CD14-positive monocyte (primary cell): Measurements from ENCODE around the gene APOL3. TPM values are rescaled to one million over a fixed set of nuclear protein-coding genes. Genes with fewer than 3 reads are reported as not detected.
A peak's percentile ranks its signal among the peaks of the same experiment; 100 is the strongest.
"Not testable (repeated sequence)": the region's sequence is repeated elsewhere in the genome, so short reads cannot be mapped to it uniquely, and the experiment has no call there.

Experiments used
- DNase-seq, 3 donors: peaks; one replicate each; pipeline ENCODE4 v3.0.0-alpha.2; 2011 to 2022
- H2AFZ ChIP-seq: 2 replicates; pipeline ENCODE4 v1.6.0; 2012; ENCODE audit warnings: mild to moderate bottlenecking, low read depth, low read length, inconsistent platforms; ENCODE audit not compliant: insufficient read depth, poor library complexity, severe bottlenecking
- H3K27ac ChIP-seq, 2 donors: 1 replicate in 1 of 2; 2 replicates in 1 of 2; pipeline ENCODE4 v1.5.1; 2012 to 2013; ENCODE audit warnings: low read length in 2 of 2, control low read depth in 1 of 2, inconsistent platforms in 1 of 2, low read depth in 1 of 2, mild to moderate bottlenecking in 1 of 2
- H3K27me3 ChIP-seq, 2 donors: one replicate each; pipeline versions ENCODE4 v1.6.0 to v1.6.1; 2011 to 2013; ENCODE audit warnings: low read length in 2 of 2; ENCODE audit not compliant: control insufficient read depth in 2 of 2, insufficient read depth in 2 of 2
- H3K36me3 ChIP-seq, 2 donors: replicated peaks in 1 of 2; 1 replicate in 1 of 2; 2 replicates in 1 of 2; pipeline versions ENCODE4 v1.5.1 to v1.6.1; 2012 to 2013; ENCODE audit warnings: low read length in 2 of 2, control low read depth in 1 of 2, inconsistent platforms in 1 of 2, mild to moderate bottlenecking in 1 of 2; ENCODE audit not compliant: insufficient read depth in 2 of 2, control insufficient read depth in 1 of 2
- H3K4me1 ChIP-seq, 2 donors: 1 replicate in 1 of 2; 2 replicates in 1 of 2; pipeline versions ENCODE4 v1.5.1 to v1.6.1; 2012 to 2013; ENCODE audit warnings: low read length in 2 of 2, control low read depth in 1 of 2, inconsistent platforms in 1 of 2, mild to moderate bottlenecking in 1 of 2, moderate library complexity in 1 of 2; ENCODE audit not compliant: insufficient read depth in 2 of 2, control insufficient read depth in 1 of 2
- H3K4me2 ChIP-seq: replicated peaks from 2 replicates; pipeline ENCODE3; 2012; ENCODE audit warnings: low read length, moderate library complexity, mild to moderate bottlenecking; ENCODE audit not compliant: poor library complexity, severe bottlenecking; ENCODE audit errors: extremely low read depth
- H3K4me3 ChIP-seq, 3 experiments: fragments of 200-600 bp in 1 of 3; sonication (generic) in 1 of 3; replicated peaks in 1 of 3; 1 replicate in 2 of 3; 2 replicates in 1 of 3; pipeline ENCODE4 v1.5.1; 2011 to 2013; ENCODE audit warnings: low read length in 3 of 3, mild to moderate bottlenecking in 3 of 3, control low read depth in 2 of 3, low read depth in 2 of 3, inconsistent platforms in 1 of 3, moderate library complexity in 1 of 3
- H3K79me2 ChIP-seq: 2 replicates; pipeline ENCODE4 v1.6.0; 2012; ENCODE audit warnings: mild to moderate bottlenecking, control low read depth, inconsistent platforms, low read length, moderate library complexity; ENCODE audit not compliant: insufficient read depth
- H3K9ac ChIP-seq: 2 replicates; pipeline ENCODE4 v1.6.0; 2017; ENCODE audit warnings: low read length, mild to moderate bottlenecking; ENCODE audit not compliant: insufficient read depth, poor library complexity, severe bottlenecking
- H3K9me3 ChIP-seq, 2 donors: replicated peaks in 1 of 2; 1 replicate in 1 of 2; 2 replicates in 1 of 2; pipeline versions ENCODE4 v1.5.1 to v1.6.1; 2012 to 2013; ENCODE audit warnings: low read length in 2 of 2, control low read depth in 1 of 2; ENCODE audit not compliant: control insufficient read depth in 1 of 2, insufficient read depth in 1 of 2
- H4K20me1 ChIP-seq: 2 replicates; pipeline ENCODE4 v1.6.0; 2012; ENCODE audit warnings: mild to moderate bottlenecking, low read length, control low read depth, moderate library complexity; ENCODE audit not compliant: insufficient read depth
- H3K27ac Mint-ChIP-seq, 7 donors: one replicate each; pipeline ENCODE4 v1.8.0; 2020; ENCODE audit warnings: mild to moderate bottlenecking in 7 of 7, mixed read lengths in 7 of 7, moderate library complexity in 6 of 7, inconsistent platforms in 2 of 7
- H3K27me3 Mint-ChIP-seq, 3 donors: one replicate each; pipeline ENCODE4 v1.8.0; 2021 to 2022; ENCODE audit warnings: low read depth in 3 of 3, mild to moderate bottlenecking in 3 of 3, mixed read lengths in 3 of 3, moderate library complexity in 3 of 3, inconsistent platforms in 1 of 3
- H3K36me3 Mint-ChIP-seq, 2 donors: one replicate each; pipeline ENCODE4 v1.8.0; 2020; ENCODE audit warnings: mixed read lengths in 2 of 2, inconsistent platforms in 1 of 2, mild to moderate bottlenecking in 1 of 2
- H3K4me1 Mint-ChIP-seq: one replicate; pipeline ENCODE4 v1.8.0; 2020; ENCODE audit warnings: mild to moderate bottlenecking, mixed read lengths
- H3K4me3 Mint-ChIP-seq, 2 donors: one replicate each; pipeline ENCODE4 v1.8.0; 2020; ENCODE audit warnings: mild to moderate bottlenecking in 2 of 2, mixed read lengths in 2 of 2, moderate library complexity in 1 of 2
- H3K9me3 Mint-ChIP-seq, 7 donors: one replicate each; pipeline ENCODE4 v1.8.0; 2020 to 2022; ENCODE audit warnings: mixed read lengths in 7 of 7, mild to moderate bottlenecking in 6 of 7, moderate library complexity in 6 of 7, inconsistent platforms in 2 of 7
- WGBS: methylation state at CpG from one replicate; pipeline ENCODE4 v1.1.5; 2013; ENCODE audit warnings: missing lambda C conversion rate; ENCODE audit not compliant: insufficient coverage; 5-methylcytosine and 5-hydroxymethylcytosine counted together
- intact Hi-C, 2 donors: fragments of 100-400 bp; cut with micrococcal nuclease; formaldehyde crosslinking; loops; one replicate each; pipeline versions ENCODE4 v1.15.0 to v1.15.1; 2023
- polyA plus RNA-seq, 3 donors: library from polyadenylated mRNA; depleted of rRNA in 1 of 3; unstranded in 2 of 3; stranded (reverse) in 1 of 3; fragments of 300-500 nt in 2 of 3; fragments of >200 nt in 1 of 3; fragmentation: Illumina TruSeq in 2 of 3; gene quantifications; 1 replicate in 2 of 3; 2 replicates in 1 of 3; pipeline ENCODE4 v1.2.3, GENCODE V29; 2012 to 2021
- TF ChIP-seq, protein P1 (sequence below): fragments of 200-600 bp; IDR thresholded peaks from one replicate; pipeline ENCODE4 v1.8.0; 2022; ENCODE audit warnings: antibody characterized with exemption, mild to moderate bottlenecking

Gene APOL3
- polyA plus RNA-seq, 3 donors = 39.9 to 97.0 (median 61.3) TPM

DNA sequence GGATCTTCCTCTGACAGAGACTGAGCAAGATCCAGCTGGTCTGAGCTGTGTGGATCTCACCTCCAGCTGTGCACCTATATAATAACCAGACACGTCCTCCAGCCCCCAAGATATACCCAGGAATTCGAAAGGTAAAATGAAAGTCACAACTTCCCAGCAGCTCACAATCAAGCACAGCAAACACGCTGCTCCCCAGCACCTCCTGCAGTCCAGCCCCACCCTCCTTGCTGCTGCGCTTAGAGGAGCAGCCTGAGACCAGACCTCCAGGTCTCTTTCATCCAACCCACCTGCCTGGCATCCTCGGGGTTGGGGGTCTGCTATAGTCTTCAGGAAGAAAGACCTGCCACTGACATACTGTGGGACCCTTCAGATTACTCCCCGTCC lies 44.1 kb upstream of the APOL3 start:
- H3K9ac ChIP-seq = peak overlapping the region; percentile 4
- no peaks in the 10 kb centered on the region for H3K36me3 ChIP-seq
- peak overlapping the region; percentile 29 for H2AFZ ChIP-seq
- TF ChIP-seq, protein P1, sequence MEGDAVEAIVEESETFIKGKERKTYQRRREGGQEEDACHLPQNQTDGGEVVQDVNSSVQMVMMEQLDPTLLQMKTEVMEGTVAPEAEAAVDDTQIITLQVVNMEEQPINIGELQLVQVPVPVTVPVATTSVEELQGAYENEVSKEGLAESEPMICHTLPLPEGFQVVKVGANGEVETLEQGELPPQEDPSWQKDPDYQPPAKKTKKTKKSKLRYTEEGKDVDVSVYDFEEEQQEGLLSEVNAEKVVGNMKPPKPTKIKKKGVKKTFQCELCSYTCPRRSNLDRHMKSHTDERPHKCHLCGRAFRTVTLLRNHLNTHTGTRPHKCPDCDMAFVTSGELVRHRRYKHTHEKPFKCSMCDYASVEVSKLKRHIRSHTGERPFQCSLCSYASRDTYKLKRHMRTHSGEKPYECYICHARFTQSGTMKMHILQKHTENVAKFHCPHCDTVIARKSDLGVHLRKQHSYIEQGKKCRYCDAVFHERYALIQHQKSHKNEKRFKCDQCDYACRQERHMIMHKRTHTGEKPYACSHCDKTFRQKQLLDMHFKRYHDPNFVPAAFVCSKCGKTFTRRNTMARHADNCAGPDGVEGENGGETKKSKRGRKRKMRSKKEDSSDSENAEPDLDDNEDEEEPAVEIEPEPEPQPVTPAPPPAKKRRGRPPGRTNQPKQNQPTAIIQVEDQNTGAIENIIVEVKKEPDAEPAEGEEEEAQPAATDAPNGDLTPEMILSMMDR = no peak
- no peaks in the 10 kb centered on the region for H3K79me2 ChIP-seq
- H3K4me1 ChIP-seq = peaks cover 34 to 46% of the 10 kb centered on the region in 2 donors
- Mint-ChIP-seq H3K4me3 (peak overlapping the region in 1 of 2 donors; percentile 43), H3K36me3 (peaks cover 0 to 3% of the 10 kb centered on the region in 2 donors), H3K27ac (no peak overlapping the region), H3K9me3 (peaks cover 0 to 7% (median 4%) of the 10 kb centered on the region in 7 donors), H3K4me1 (peaks cover 54% of the 10 kb centered on the region), H3K27me3 (no peaks in the 10 kb centered on the region)
- H3K9me3 ChIP-seq = peaks cover 0 to 1% of the 10 kb centered on the region in 2 donors
- H3K27me3 ChIP-seq = no peaks in the 10 kb centered on the region
- peak overlapping the region; percentile 42 for H3K4me2 ChIP-seq
- WGBS = 100% methylated on average over 4 of the region's 6 CpGs
- no peak overlapping the region for H3K27ac ChIP-seq
- H3K4me3 ChIP-seq = peak overlapping the region in 1 of 3 experiments; percentile 40
- DNase-seq = no peak
- H4K20me1 ChIP-seq = no peaks in the 10 kb centered on the region
- intact Hi-C loops = no loop called here

DNA sequence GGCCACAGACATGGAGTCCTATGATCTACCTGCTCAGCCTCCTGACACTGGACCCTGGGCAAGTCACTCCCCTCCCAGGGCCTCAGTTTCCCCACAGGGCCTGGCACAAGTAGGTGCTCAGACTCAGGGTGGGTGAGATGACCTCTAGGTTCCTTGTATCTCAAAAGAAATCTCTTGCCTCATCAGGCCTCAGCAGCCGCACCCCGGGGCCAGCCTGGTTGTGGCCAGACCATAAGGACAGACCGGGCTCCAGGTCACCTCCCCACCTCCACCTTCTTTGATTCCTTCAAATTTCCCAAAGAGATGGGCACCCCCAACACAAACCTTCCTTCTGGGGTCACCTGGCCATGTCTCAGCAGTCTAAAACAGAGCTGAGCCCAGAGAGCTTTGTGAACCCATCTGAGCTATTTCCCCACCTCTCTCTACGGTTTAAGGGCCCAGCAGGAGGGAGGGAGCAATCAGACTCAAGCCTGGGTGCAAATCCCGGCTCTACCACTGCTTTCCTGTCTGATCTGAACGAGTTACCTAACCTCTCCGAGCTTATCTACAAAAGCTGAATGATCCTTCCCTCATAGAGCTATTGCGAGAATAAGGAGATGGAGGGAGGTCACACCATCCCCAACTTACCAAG lies 43.6 kb upstream of the APOL3 start:
- H2AFZ ChIP-seq = peak overlapping the region; percentile 29

DNA sequence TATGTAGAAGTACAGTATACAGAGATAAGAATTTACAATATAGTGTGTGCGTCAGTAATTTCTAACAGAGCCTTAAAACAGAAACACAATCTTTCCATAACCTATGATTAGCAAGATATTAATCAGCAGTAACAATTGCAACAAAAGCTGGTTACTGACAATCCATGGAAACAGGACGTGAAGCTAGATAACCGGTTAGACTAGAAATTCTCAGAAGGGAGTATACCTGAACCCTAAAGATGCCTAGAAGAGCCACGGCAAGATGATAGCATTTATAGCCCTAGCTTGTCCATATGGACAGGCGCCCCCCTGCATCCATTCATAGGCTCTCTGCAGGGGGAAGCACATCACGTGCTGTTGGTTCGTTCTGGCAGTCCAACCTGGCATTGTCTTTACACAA lies 42.9 kb upstream of the APOL3 start:
- H3K27me3 ChIP-seq, intact Hi-C loops, H3K27ac ChIP-seq, H3K4me3 Mint-ChIP-seq, H3K4me3 ChIP-seq, H3K4me2 ChIP-seq, H3K27me3 Mint-ChIP-seq, H4K20me1 ChIP-seq, H3K36me3 Mint-ChIP-seq, H3K9me3 Mint-ChIP-seq, H3K9ac ChIP-seq, H3K9me3 ChIP-seq, H2AFZ ChIP-seq, H3K79me2 ChIP-seq, H3K36me3 ChIP-seq, H3K27ac Mint-ChIP-seq, DNase-seq: not testable (repeated sequence)
- peaks cover 45% of the 10 kb centered on the region for H3K4me1 Mint-ChIP-seq
- peaks cover 25 to 35% of the 10 kb centered on the region in 2 donors for H3K4me1 ChIP-seq
- WGBS = 93% methylated on average over 3 of the region's 7 CpGs

More for the DNA sequence above, 43.6 kb upstream of the APOL3 start:
- no peaks in the 10 kb centered on the region for H3K36me3 ChIP-seq
- TF ChIP-seq, protein P1 = no peak
- no peak for DNase-seq
- H3K4me3 Mint-ChIP-seq = peak overlapping the region in 1 of 2 donors; percentile 43
- H3K27ac ChIP-seq = no peak overlapping the region
- H3K36me3 Mint-ChIP-seq = peaks cover 0 to 1% of the 10 kb centered on the region in 2 donors
- H3K9me3 Mint-ChIP-seq = peaks cover 0 to 2% (median under 1%) of the 10 kb centered on the region in 7 donors
- H3K4me2 ChIP-seq = peak overlapping the region; percentile 42
- no peaks in the 10 kb centered on the region for H3K27me3 Mint-ChIP-seq
- H3K4me1 Mint-ChIP-seq = peaks cover 49% of the 10 kb centered on the region
- H3K27ac Mint-ChIP-seq = no peak overlapping the region
- WGBS = 79% methylated on average over 5 of the region's 8 CpGs
- peaks cover 29 to 41% of the 10 kb centered on the region in 2 donors for H3K4me1 ChIP-seq
- peak overlapping the region in 1 of 3 experiments; percentile 40 for H3K4me3 ChIP-seq
- H3K9ac ChIP-seq = peak overlapping the region; percentile 4
- intact Hi-C loops = no loop called here
- H3K79me2 ChIP-seq = no peaks in the 10 kb centered on the region
- H4K20me1 ChIP-seq = no peaks in the 10 kb centered on the region
- no peaks in the 10 kb centered on the region for H3K27me3 ChIP-seq
- H3K9me3 ChIP-seq = no peaks in the 10 kb centered on the region
